COR-L47 (cell line): ENCODE measurements around the gene PITPNC1.
"Not testable (repeated sequence)": the region's sequence is repeated elsewhere in the genome, so short reads cannot be mapped to it uniquely, and the experiment has no call there.

Source experiments
- DNase-seq: peaks from one replicate; lab custom pipeline; 2025; lab: John Stamatoyannopoulos, UW

The PITPNC1 gene

GRCh38 chr17:67578679-67579405 lies 201.8 kb downstream of the PITPNC1 start:
- DNase-seq: not testable (repeated sequence)

DNA sequence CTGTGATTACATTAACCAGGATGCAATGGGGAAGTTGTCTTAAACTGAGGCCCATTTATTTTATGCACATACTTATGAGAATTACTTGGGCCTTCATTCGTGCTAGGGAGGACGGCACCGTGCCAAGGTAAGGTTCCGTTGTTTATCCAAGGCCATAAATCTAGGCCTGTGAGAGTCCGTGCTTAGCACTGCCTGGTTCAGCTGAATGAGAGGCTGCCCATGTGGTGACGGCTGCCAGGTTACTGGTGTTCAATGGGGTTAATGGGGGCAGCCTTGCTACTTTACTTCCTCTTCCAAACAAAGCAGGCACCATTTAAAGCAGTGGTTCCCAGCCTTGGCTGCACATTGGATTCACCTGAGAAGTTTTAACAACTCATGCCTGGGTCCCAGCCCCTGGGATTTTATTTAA lies 205.6 kb downstream of the PITPNC1 start:
- DNase-seq: no peak

DNA sequence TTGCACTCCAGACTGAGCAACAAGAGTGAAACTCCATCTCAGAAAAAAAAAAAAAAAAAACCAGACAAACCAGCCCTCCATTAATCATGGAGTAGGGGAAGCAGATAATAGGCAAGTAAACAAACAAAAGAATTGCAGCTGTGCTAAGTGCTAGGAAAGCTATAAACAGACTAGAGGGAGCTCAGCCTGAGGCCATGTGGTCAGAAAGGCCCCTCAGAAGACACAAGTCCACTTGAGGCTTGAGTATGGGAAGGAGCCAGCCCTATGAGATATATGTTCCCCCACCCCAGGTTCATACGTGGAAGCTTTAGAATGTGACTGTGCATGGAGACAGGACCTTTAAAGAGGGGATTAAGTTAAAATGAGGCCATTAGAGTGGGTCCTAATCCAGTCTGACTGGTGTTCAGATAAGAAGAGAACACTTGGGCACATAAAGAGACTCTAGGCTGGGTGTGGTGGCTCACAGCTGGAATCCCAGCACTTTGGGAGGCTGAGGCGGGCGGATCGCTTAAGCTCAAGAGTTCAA lies 208.1 kb downstream of the PITPNC1 start:
- DNase-seq: peak; percentile 66

DNA sequence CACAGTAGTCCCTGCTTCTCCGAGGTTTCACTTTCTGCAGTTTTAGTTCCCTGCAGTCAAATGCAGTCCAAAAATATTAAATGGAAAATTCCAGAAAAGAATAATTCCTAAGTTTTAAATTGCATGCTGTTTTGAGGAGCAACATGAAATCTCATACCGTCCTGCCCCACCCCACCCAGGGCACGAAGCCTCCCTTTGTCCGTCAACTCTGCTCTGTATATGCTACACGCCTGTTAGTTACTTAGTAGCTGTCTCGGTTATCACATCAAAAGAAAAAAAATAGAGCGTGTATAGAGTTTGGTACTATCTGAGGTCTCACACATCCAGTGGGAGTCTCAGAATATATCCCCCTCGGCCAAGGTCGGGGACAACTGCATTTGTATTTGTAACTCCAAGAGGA lies 211.2 kb downstream of the PITPNC1 start:
- DNase-seq: no peak

DNA sequence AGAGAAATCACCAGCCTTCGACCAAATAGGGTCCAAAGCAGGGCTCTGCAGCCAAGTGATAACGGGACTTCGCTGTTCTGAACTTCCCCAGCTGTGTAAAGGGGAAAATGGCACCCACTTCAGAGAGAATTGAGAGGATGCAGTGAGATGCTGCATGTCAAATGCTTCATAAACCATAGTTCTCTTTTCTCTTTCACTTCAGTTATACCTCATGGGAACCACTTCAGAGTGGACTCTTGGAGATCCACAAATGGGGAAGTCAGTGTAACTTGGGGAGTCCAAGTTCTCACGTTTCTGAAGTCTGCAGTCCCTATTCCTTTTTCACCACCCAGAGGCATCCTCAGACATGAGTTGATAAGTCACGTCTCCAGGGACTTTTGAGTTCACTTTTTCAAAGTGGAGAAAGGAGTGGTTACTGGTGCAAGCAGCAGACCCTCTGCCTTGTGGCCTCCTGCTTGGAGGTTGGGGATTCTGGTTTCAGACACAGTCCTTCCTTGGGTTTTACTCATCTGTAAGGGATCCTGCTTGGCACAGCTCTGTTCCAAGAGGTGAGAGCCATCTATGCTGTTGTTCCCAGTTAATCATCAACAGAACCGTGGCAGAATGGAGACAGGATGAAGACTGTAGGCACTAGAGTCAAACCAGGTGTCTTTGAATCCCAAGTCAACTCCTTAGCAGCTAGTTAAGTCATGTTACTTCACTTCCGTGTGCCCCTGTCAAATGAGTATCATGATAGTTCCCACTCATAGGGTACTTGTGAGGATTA lies 217.2 kb downstream of the PITPNC1 start:
- no peak for DNase-seq

- DNase-seq: no peak
These were observed 223.3 kb downstream of the PITPNC1 start for GRCh38 chr17:67600408-67600807.

DNA sequence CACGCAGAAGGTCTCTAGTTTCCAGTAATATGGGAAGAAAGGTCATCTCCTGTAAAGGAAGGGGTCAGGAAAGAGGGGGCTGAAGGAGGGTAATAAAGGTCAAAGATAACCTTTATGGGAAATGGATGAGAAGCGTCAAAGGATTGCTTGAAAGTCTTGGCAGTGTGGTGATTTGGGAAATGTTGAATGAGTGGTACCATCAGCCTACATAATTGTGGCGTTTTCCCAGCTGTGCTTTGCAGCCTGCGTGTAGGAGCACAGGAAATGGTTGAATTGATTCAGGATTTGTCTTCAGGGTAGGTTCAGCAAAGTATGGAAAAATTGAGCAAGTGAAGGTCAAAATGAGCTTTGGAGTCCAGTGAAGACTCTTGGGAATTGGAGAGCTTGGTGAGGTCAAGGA lies 224.8 kb downstream of the PITPNC1 start:
- no peak for DNase-seq

DNA sequence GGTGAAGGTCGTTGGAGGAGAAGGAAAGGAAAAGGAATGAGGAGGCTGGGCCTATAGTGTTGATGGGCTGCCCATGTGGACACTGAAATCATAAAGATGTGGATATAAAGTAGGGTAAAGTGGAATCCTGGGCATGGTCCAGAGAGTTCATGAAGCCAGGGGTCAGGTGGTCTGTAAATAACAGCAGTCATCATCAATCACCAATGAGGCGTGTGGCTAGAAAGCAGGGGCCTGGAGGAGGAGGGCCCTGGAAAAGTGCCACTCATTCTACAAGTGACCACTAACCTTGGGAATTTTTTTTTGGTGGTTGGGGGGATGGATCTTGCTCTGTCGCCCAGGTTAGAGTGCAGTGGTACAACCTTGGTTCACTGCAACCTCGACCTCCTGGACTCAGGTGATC lies 225.4 kb downstream of the PITPNC1 start:
- no peak for DNase-seq

DNA sequence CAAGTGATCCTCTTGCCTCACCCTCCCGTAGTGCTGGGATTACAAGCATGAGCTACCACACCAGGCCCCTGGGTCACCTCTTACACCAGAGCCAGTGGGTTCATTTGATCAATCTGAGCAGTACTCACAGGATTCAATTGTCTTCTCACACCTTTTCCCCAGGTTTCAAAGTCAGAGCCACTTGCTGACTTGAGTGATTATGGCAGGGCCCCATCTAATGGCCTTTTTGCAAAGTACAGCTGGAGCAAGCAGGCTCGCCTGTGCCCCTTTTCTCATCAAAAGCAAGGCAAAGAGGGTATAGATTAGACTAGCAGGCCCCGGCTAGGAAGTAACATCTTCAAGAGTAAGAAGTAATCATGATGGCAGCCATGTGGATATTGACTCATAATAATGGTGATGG lies 225.9 kb downstream of the PITPNC1 start:
- peak; percentile 17 for DNase-seq

DNA sequence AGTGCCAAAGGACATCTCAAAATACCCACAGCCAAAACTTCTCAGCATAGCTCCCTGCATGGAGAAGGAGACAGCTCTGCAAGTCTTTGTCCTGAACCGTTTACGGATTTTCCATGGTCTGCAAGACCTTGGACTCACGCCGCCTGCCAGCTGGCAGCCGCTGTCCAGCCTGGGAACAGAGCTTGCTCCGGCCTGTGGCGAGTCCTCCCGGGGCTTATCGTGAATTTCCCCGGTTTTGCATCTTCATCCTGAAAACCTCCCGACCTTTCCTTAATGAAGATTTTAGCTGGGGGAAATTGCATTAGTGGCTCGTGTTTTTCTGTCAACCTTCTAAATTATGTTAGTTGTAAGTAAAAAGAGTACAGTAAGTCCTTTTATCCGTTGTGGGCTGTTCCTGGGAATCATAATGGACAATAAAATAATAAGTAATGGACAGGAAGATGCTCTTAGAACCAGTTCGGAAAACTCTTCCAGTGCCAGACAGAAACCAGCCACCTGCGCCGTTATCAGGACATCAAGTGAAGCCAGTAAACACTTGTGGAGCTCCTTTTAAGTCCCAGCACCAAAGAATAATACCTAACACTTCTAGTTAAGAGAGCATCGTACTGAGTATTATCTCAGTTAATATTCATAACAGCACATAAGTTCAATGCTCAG lies 228.3 kb downstream of the PITPNC1 start:
- DNase-seq: no peak

DNA sequence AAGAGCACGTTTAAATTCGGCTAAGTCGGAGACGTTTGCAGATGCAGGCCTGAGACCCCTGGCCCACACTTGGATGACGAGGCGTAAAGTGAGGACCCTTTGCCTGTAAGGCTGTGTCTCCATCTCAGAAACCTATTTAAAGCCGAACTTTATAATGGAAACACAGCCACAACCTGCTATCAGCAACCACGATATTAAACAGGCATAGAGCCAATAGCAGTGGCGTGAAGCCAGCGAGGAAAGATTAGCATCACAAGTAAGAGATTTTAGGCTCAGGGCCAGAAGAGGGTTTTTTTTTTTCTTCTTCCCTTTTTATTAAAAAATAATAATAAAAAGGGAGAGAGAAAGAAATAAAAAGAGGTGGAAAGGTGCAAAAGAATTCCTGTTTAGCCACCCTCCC lies 229.4 kb downstream of the PITPNC1 start:
- no peak for DNase-seq

- DNase-seq: no peak
These were observed 230.0 kb downstream of the PITPNC1 start for GRCh38 chr17:67606896-67607604.

DNA sequence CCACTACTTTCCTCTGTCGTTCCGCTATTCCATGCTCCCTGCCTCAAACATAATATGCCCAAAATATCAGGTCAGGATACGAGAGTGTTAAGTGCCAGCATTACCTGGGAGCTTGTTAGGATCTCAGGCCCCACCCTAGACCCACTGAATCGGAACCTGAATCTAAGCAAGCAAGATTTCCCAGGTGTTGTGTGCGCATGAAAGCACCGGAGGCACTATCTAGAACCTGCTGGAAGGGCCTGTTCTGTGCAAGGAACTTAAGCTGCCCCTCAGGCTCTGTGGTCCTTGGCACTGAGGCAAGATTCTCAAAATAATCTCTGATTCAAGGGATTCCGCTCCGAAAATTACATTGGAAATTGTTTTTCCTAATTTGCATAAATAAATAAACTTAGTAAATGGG lies 233.0 kb downstream of the PITPNC1 start:
- no peak for DNase-seq

DNA sequence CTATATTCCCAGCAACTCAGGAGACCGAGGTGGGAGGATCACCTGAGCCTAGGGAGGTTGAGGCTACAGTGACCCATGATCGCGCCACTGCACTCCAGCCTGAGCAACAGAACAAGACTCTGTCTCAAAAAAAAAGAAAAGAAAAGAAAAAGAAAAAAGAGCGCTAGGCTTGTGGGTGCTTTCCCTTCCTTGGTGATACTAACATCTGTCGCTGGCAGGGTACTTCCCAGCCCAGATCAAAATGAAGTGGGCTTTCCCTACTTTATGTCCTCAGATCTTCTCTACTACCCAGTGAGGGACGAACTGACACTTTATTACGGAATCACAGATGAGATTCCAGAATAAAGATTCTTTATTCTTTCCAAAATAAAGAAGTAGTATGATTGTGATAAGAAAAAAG lies 236.9 kb downstream of the PITPNC1 start:
- DNase-seq: no peak

- DNase-seq: no peak
These were observed 238.0 kb downstream of the PITPNC1 start for GRCh38 chr17:67615011-67615561.

DNA sequence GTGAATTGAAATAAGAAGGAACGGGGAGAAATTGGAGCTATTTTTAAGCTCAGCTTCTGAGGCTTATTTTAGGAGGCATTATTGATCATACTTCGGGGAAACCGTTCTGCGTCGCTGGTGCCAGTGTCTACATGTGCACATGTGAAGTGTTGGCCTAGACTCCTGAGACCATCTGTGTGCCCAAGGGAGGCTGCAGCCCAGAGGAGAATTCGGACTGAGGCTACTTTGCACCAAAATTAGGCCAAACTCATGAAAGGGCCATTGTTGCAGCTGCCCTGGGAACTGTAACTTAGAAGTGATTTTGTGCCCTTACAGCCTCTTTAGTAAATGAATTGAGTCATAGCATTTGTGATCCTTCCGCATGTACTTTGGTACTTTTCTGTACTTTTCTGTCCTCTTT lies 238.7 kb downstream of the PITPNC1 start:
- DNase-seq: no peak

DNA sequence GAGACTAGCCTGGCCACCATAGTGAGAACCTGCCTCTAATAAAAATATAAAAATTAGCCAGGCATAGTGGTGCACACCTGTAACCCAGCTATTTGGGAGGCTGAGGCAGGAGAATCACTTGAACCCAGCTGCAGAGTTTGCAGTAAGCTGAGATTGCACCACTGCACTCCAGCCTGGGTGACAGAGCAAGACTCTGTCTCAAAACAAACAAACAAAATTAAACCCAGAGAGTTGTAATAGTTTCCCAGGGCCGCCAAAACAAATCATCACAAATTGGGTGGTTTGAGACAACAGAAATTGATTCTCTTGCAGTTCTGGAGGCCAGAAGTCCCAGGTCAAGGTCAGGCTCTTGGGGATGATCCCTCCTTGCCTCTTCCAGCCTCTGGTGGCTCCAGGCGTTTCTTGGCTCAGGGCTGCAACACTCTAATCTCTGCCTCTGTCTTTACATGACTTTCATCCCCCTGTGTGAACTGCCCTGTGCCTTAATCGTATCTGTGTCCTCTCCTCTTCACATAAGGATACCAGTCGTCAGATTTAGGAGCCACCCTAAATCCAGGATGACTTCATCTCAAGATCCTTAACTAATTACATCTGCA lies 240.3 kb downstream of the PITPNC1 start:
- no peak for DNase-seq

- DNase-seq: no peak
These were observed 242.5 kb downstream of the PITPNC1 start for GRCh38 chr17:67619555-67619954.

DNA sequence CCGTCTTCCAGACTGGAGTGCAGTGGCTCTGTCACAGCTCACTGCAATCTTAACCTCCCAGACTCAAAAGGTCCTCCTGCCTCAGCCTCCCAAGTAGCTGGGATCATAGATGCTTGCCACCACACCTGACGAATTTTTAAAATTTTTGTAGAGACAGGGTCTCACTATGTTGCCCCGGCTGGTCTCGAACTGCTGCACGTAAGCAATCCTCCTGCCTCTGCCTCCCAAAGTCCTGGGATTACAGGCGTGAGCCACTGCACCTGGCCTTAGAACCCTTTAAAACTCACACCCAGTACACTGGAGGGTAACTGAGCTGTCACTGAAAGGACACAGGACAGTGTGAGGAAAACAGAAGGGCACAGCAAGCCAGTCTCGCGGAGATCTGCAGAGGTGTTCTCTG lies 243.0 kb downstream of the PITPNC1 start:
- no peak for DNase-seq

GRCh38 chr17:67620636-67621035 lies 243.6 kb downstream of the PITPNC1 start:
- no peak for DNase-seq

- no peak for DNase-seq
These were observed 246.7 kb downstream of the PITPNC1 start for GRCh38 chr17:67623767-67624166.
